GM12878 (cell line): ENCODE data around the gene HIVEP1. TPM values are rescaled to one million over a fixed set of nuclear protein-coding genes. Genes with fewer than 3 reads are reported as not detected.
A peak's percentile ranks its signal among the peaks of the same experiment; 100 is the strongest.

ENCODE experiments used
- ATAC-seq: fragments of 200-7000 bp; cut with Tn5 transposase; 3 replicates; pipeline ENCODE4 v1.9.1; 2020; ENCODE audit warnings: mild to moderate bottlenecking, moderate library complexity
- BruUV-seq: library from RNA; stranded (reverse); fragments of 400-500 nt; replicated peaks from 2 replicates; lab custom pipeline; 2021; lab: Mats Ljungman, UMichigan
- CTCF ChIA-PET: fragments of 300-600 bp; sonication (Branson Sonifier 250); formaldehyde crosslinking; extraction: SDS; loops from one replicate; lab custom pipeline; 2021; ENCODE audit warnings: inconsistent platforms; lab: Yijun Ruan, JAX
- POLR2A ChIA-PET: fragments of 350-600 bp; formaldehyde crosslinking; extraction: SDS; loops from one replicate; lab custom pipeline; 2021; ENCODE audit warnings: inconsistent platforms; lab: Charles Lee
- RAD21 ChIA-PET: fragments of 300-600 bp; sonication (Branson Sonifier 250); formaldehyde crosslinking; loops from one replicate; lab custom pipeline; 2023; ENCODE audit warnings: antibody characterized with exemption; ENCODE audit not compliant: unreplicated experiment; lab: Charles Lee
- SMC1A ChIA-PET: fragments of 300-600 bp; sonication (Branson Sonifier 250); formaldehyde crosslinking; loops from one replicate; lab custom pipeline; 2023; ENCODE audit not compliant: unreplicated experiment, uncharacterized antibody; lab: Charles Lee
- DNase-seq: peaks from one replicate; pipeline ENCODE4 v3.0.0-alpha.2; 2011; ENCODE audit warnings: low read depth, low spot score
- FAIRE-seq: peaks from 3 replicates; lab custom pipeline; 2011; peaks lifted over from hg19 to GRCh38; lab: Jason Lieb, UNC
- H2AFZ ChIP-seq: 2 replicates; pipeline ENCODE4 v1.6.0; 2011; ENCODE audit warnings: low read depth, low read length, control low read depth; ENCODE audit not compliant: control insufficient read depth
- H3K27ac ChIP-seq: 2 replicates; pipeline ENCODE4 v1.5.1; 2011; ENCODE audit warnings: control low read depth; ENCODE audit not compliant: control insufficient read depth, insufficient read depth
- H3K27me3 ChIP-seq, 2 experiments: replicated peaks in 1 of 2; 2 replicates each; pipeline versions ENCODE4 v1.6.0 to v1.6.1; 2011; ENCODE audit warnings: low read length in 1 of 2; ENCODE audit not compliant: control insufficient read depth in 2 of 2, insufficient read depth in 2 of 2
- H3K36me3 ChIP-seq, 2 experiments: 2 replicates each; pipeline ENCODE4 v1.5.1; 2011; ENCODE audit warnings: low read length in 1 of 2; ENCODE audit not compliant: control insufficient read depth in 2 of 2, insufficient read depth in 2 of 2
- H3K4me1 ChIP-seq: 2 replicates; pipeline ENCODE4 v1.6.1; 2011; ENCODE audit warnings: mild to moderate bottlenecking, low read length, moderate library complexity, mixed read lengths; ENCODE audit not compliant: control insufficient read depth, insufficient read depth
- H3K4me2 ChIP-seq: 2 replicates; pipeline ENCODE4 v1.6.0; 2011; ENCODE audit warnings: control low read depth; ENCODE audit not compliant: control insufficient read depth, insufficient read depth
- H3K4me3 ChIP-seq: fragments of 200-600 bp; sonication (generic); 2 replicates; pipeline ENCODE4 v1.5.1; 2016
- H3K79me2 ChIP-seq: 2 replicates; pipeline ENCODE4 v1.6.0; 2011; ENCODE audit warnings: low read length; ENCODE audit not compliant: control insufficient read depth, insufficient read depth
- H3K9ac ChIP-seq: 2 replicates; pipeline ENCODE4 v1.8.0; 2011; ENCODE audit warnings: low read length, control low read depth, mixed read lengths; ENCODE audit not compliant: control insufficient read depth, insufficient read depth
- H3K9me3 ChIP-seq: replicated peaks from 3 replicates; pipeline ENCODE4 v1.5.1; 2011; ENCODE audit warnings: mild to moderate bottlenecking, low read length; ENCODE audit not compliant: control insufficient read depth, insufficient read depth
- H4K20me1 ChIP-seq: 2 replicates; pipeline ENCODE4 v1.6.0; 2011; ENCODE audit not compliant: control insufficient read depth, insufficient read depth
- CBX3 ChIP-seq: fragments of 200-600 bp; sonication (generic); IDR thresholded peaks from 2 replicates; pipeline ENCODE4 v1.6.1; 2016; ENCODE audit warnings: low read depth, borderline replicate concordance
- CHD2 ChIP-seq: IDR thresholded peaks from 2 replicates; pipeline ENCODE4 v1.6.1; 2011; ENCODE audit warnings: low read depth, low read length, improper control_type of control experiment, borderline replicate concordance
- IRF4 ChIP-seq: IDR thresholded peaks from 2 replicates; pipeline ENCODE4 v1.6.1; 2011; ENCODE audit warnings: low read depth, low read length
- KAT2A ChIP-seq: conservative IDR thresholded peaks from 2 replicates; pipeline ENCODE4 v1.6.1; 2011; ENCODE audit warnings: low read depth, low read length; ENCODE audit not compliant: control insufficient read depth
- MEF2A ChIP-seq: IDR thresholded peaks from 2 replicates; pipeline ENCODE4 v1.6.1; 2011; ENCODE audit warnings: low read depth, mild to moderate bottlenecking, low read length, moderate library complexity; ENCODE audit not compliant: insufficient read depth
- MYC ChIP-seq: IDR thresholded peaks from 2 replicates; pipeline ENCODE4 v1.6.1; 2011; ENCODE audit warnings: mild to moderate bottlenecking, low read length, moderate library complexity, inconsistent platforms; ENCODE audit not compliant: insufficient read depth, insufficient replicate concordance, insufficient read length, severe bottlenecking
- NR2C1 ChIP-seq: fragments of 450-650 bp; IDR thresholded peaks from 2 replicates; pipeline ENCODE4 v1.6.1; 2017; ENCODE audit warnings: antibody characterized with exemption, mild to moderate bottlenecking, moderate library complexity
- POLR2A ChIP-seq: IDR thresholded peaks from 2 replicates; pipeline ENCODE4 v1.6.1; 2011; ENCODE audit warnings: low read depth, mild to moderate bottlenecking, low read length
- SMAD5 ChIP-seq: IDR thresholded peaks from 2 replicates; pipeline ENCODE4 v1.6.1; 2016; ENCODE audit warnings: antibody characterized with exemption, low read depth
- SMARCA5 ChIP-seq: fragments of 450-650 bp; IDR thresholded peaks from 2 replicates; pipeline ENCODE4 v1.6.1; 2017; ENCODE audit warnings: mild to moderate bottlenecking
- ZBTB4 ChIP-seq: fragments of 450-650 bp; formaldehyde crosslinking; IDR thresholded peaks from 2 replicates; pipeline ENCODE4 v1.4.0; 2022; ENCODE audit warnings: mild to moderate bottlenecking, moderate library complexity
- WGBS: methylation state at CpG from one replicate; pipeline ENCODE4 v1.1.6; 2016; ENCODE audit warnings: low lambda C conversion rate; ENCODE audit not compliant: insufficient replicate concordance, insufficient coverage; ENCODE audit errors: missing lambda C conversion rate; 5-methylcytosine and 5-hydroxymethylcytosine counted together
- in situ Hi-C: fragments of 300-500 bp; cut with MboI; formaldehyde crosslinking; loops from 9 replicates; pipeline ENCODE4 v1.14.3; 2018; ENCODE audit warnings: mixed read lengths
- intact Hi-C: fragments of 100-400 bp; cut with micrococcal nuclease; formaldehyde crosslinking; loops from one replicate; pipeline ENCODE4 v1.14.2; 2022; ENCODE audit not compliant: unreplicated experiment
- polyA plus RNA-seq, 11 experiments: library from polyadenylated mRNA; depleted of rRNA in 4 of 11; unstranded in 6 of 11; stranded (reverse) in 5 of 11; fragments of >200 nt; fragmentation: Nextera tagmentation in 4 of 11; fragmentation: Illumina TruSeq in 1 of 11; extraction: Ambion mirVana in 4 of 11; extraction: Trizol in 1 of 11; gene quantifications; 1 replicate in 1 of 11; 2 replicates in 10 of 11; pipeline versions ENCODE4 v1.2.1 to v1.2.3, GENCODE V29; 2011 to 2016; ENCODE audit warnings: inconsistent platforms in 2 of 11, missing spikeins in 2 of 11, low read depth in 1 of 11
- total RNA-seq, 4 experiments: library from RNA; depleted of rRNA in 3 of 4; stranded (reverse); fragments of >200 nt in 3 of 4; fragmentation: Illumina TruSeq in 1 of 4; extraction: Trizol in 1 of 4; gene quantifications; 2 replicates each; pipeline versions ENCODE4 v1.2.1 to v1.2.3, GENCODE V29; 2013 to 2021
- TF ChIP-seq, protein P1 (sequence below): fragments of 450-650 bp; IDR thresholded peaks from 2 replicates; pipeline ENCODE4 v1.6.1; 2017; ENCODE audit warnings: antibody characterized with exemption, mild to moderate bottlenecking, moderate library complexity

Gene HIVEP1
- total and polyA plus RNA-seq, 10 of the 15 experiments (the other 5 are each of a cell fraction or from before 2014, with no cell fraction given), result 4.3 to 37.5 (median 21.6) TPM

GRCh38 chr6:12111363-12111670, 99.2 kb downstream of the HIVEP1 start (continued):
- TF ChIP-seq, protein P1, sequence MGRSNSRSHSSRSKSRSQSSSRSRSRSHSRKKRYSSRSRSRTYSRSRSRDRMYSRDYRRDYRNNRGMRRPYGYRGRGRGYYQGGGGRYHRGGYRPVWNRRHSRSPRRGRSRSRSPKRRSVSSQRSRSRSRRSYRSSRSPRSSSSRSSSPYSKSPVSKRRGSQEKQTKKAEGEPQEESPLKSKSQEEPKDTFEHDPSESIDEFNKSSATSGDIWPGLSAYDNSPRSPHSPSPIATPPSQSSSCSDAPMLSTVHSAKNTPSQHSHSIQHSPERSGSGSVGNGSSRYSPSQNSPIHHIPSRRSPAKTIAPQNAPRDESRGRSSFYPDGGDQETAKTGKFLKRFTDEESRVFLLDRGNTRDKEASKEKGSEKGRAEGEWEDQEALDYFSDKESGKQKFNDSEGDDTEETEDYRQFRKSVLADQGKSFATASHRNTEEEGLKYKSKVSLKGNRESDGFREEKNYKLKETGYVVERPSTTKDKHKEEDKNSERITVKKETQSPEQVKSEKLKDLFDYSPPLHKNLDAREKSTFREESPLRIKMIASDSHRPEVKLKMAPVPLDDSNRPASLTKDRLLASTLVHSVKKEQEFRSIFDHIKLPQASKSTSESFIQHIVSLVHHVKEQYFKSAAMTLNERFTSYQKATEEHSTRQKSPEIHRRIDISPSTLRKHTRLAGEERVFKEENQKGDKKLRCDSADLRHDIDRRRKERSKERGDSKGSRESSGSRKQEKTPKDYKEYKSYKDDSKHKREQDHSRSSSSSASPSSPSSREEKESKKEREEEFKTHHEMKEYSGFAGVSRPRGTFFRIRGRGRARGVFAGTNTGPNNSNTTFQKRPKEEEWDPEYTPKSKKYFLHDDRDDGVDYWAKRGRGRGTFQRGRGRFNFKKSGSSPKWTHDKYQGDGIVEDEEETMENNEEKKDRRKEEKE, result no peak
- TF ChIP-seq MEF2A (no peak), NR2C1 (no peak), IRF4 (no peak), KAT2A (no peak), CBX3 (no peak)

- ChIA-PET POLR2A (no interaction called here), SMC1A (interaction anchor here (0.6 to 8.3 kb wide), 12 partner anchors 23 to 121 kb away, joined by 3 to 56 read pairs (median 5); no protein-coding TSS in a partner anchor), CTCF (interaction anchor here (1.0 to 2.4 kb wide), 4 partner anchors 18 to 457 kb away, joined by 4 to 7 read pairs (median 5); no protein-coding TSS in a partner anchor)
- Histone ChIP-seq H3K27ac (peak overlapping the region; percentile 88), H3K9me3 (no peaks in the 10 kb centered on the region; the same call in 1 of the 3 replicates), H3K4me1 (peaks cover 49% of the 10 kb centered on the region), H3K4me3 (0 out of 2 replicates have a peak overlapping the region, but pooled peaks have one; percentile 32), H2AFZ (peak overlapping the region; percentile 41; the same call in 1 of the 2 replicates), H3K9ac (peak overlapping the region; percentile 65), H4K20me1 (no peaks in the 10 kb centered on the region)
- DNase-seq, result no peak
- no peak for ATAC-seq
- in situ Hi-C loops, result no loop called here
- TF ChIP-seq SMARCA5 (peak; percentile 36; the same call in 1 of the 2 replicates), ZBTB4 (no peak), POLR2A (peak; percentile 25; the same call in 1 of the 2 replicates), CHD2 (peak; percentile 9; the same call in 1 of the 2 replicates), SMAD5 (no peak), MYC (no peak)
- TF ChIP-seq, all 136 proteins: peak for 3
- intact Hi-C loops, result loop anchor here (10.0 kb wide), 1 partner anchor 242 kb away; no protein-coding TSS in a partner anchor
- FAIRE-seq, result no peak
- no TSS peak for BruUV-seq
- Histone ChIP-seq H3K4me2 (peak overlapping the region; percentile 68), H3K79me2 (peaks cover 32% of the 10 kb centered on the region), H3K36me3 (no peaks in the 10 kb centered on the region; a peak in 1 of 4 replicates), H3K27me3 (no peaks in the 10 kb centered on the region)
- WGBS, result 40% methylated on average over 8 of the region's 9 CpGs
- RAD21 ChIA-PET, result interaction anchor here (0.6 to 5.8 kb wide), 7 partner anchors 22 to 178 kb away, joined by 3 to 32 read pairs (median 3); no protein-coding TSS in a partner anchor
Measured at GRCh38 chr6:12112540-12113189, 100.6 kb downstream of the HIVEP1 start.
